ENCODE data around the gene SLIT1.

SLIT1 gene

GRCh38 chr10:97062456-97062855 lies 123.3 kb downstream of the SLIT1 start:
- no peaks in the 10 kb centered on the region for H3K9me3 ChIP-seq (ENCODE audit: insufficient read depth, low read length)
- H4K20me1 ChIP-seq (ENCODE audit: low read depth, low read length), result no peaks in the 10 kb centered on the region
- H3K36me3 ChIP-seq (ENCODE audit: low read length), result no peaks in the 10 kb centered on the region
- H2AFZ ChIP-seq (ENCODE audit: low read depth, low read length, severe bottlenecking), result no peak overlapping the region
- H3K4me2 ChIP-seq (ENCODE audit: low read depth, low read length, poor library complexity, severe bottlenecking), result no peak overlapping the region
- no peaks in the 10 kb centered on the region for H3K27me3 ChIP-seq (ENCODE audit: low read length)
- TF ChIP-seq CTCF (IDR thresholded peaks at IDR 0.05; ENCODE audit: insufficient read depth, low read length, poor library complexity, severe bottlenecking), result no peak
- TF ChIP-seq EZH2phosphoT487 (conservative IDR thresholded peaks at IDR 0.05; ENCODE audit: low read length), result no peak
- H3K4me3 ChIP-seq (ENCODE audit: insufficient read depth, low read length, poor library complexity, severe bottlenecking), result no peak overlapping the region
- H3K27ac ChIP-seq (ENCODE audit: low read depth, low read length), result no peak overlapping the region
- H3K9me2 ChIP-seq (replicated peaks; ENCODE audit: insufficient read depth, low read length), result no peaks in the 10 kb centered on the region
- H3K79me2 ChIP-seq (ENCODE audit: insufficient read depth, low read length), result no peaks in the 10 kb centered on the region
- H3F3A ChIP-seq (ENCODE audit: insufficient read depth), result no peaks in the 10 kb centered on the region
- H3K9ac ChIP-seq (ENCODE audit: low read length), result no peak overlapping the region

GRCh38 chr10:97062046-97062445 lies 123.7 kb downstream of the SLIT1 start:
- H4K20me1 ChIP-seq (ENCODE audit: low read depth, low read length), result no peaks in the 10 kb centered on the region
- no peaks in the 10 kb centered on the region for H3F3A ChIP-seq (ENCODE audit: insufficient read depth)
- no peaks in the 10 kb centered on the region for H3K79me2 ChIP-seq (ENCODE audit: insufficient read depth, low read length)
- H3K9me2 ChIP-seq (replicated peaks; ENCODE audit: insufficient read depth, low read length), result no peaks in the 10 kb centered on the region
- H3K9me3 ChIP-seq (ENCODE audit: insufficient read depth, low read length), result no peaks in the 10 kb centered on the region
- no peaks in the 10 kb centered on the region for H3K36me3 ChIP-seq (ENCODE audit: low read length)
- H3K9ac ChIP-seq (ENCODE audit: low read length), result no peak overlapping the region
- no peak overlapping the region for H3K4me3 ChIP-seq (ENCODE audit: insufficient read depth, low read length, poor library complexity, severe bottlenecking)
- H3K27me3 ChIP-seq (ENCODE audit: low read length), result no peaks in the 10 kb centered on the region
- no peak overlapping the region for H2AFZ ChIP-seq (ENCODE audit: low read depth, low read length, severe bottlenecking)
- TF ChIP-seq EZH2phosphoT487 (conservative IDR thresholded peaks at IDR 0.05; ENCODE audit: low read length) (no peak), CTCF (IDR thresholded peaks at IDR 0.05; ENCODE audit: insufficient read depth, low read length, poor library complexity, severe bottlenecking) (no peak)
- no peak overlapping the region for H3K4me2 ChIP-seq (ENCODE audit: low read depth, low read length, poor library complexity, severe bottlenecking)
- H3K27ac ChIP-seq (ENCODE audit: low read depth, low read length), result no peak overlapping the region

GRCh38 chr10:97061423-97061822 lies 124.3 kb downstream of the SLIT1 start:
- no peak overlapping the region for H3K27ac ChIP-seq (ENCODE audit: low read depth, low read length)
- H3K9ac ChIP-seq (ENCODE audit: low read length), result no peak overlapping the region
- no peak overlapping the region for H3K4me3 ChIP-seq (ENCODE audit: insufficient read depth, low read length, poor library complexity, severe bottlenecking)
- H3K4me2 ChIP-seq (ENCODE audit: low read depth, low read length, poor library complexity, severe bottlenecking), result no peak overlapping the region
- H3K9me2 ChIP-seq (replicated peaks; ENCODE audit: insufficient read depth, low read length), result no peaks in the 10 kb centered on the region
- no peaks in the 10 kb centered on the region for H3K79me2 ChIP-seq (ENCODE audit: insufficient read depth, low read length)
- H2AFZ ChIP-seq (ENCODE audit: low read depth, low read length, severe bottlenecking), result no peak overlapping the region
- H3K9me3 ChIP-seq (ENCODE audit: insufficient read depth, low read length), result no peaks in the 10 kb centered on the region
- TF ChIP-seq EZH2phosphoT487 (conservative IDR thresholded peaks at IDR 0.05; ENCODE audit: low read length) (no peak), CTCF (IDR thresholded peaks at IDR 0.05; ENCODE audit: insufficient read depth, low read length, poor library complexity, severe bottlenecking) (no peak)
- H3F3A ChIP-seq (ENCODE audit: insufficient read depth), result no peaks in the 10 kb centered on the region
- no peaks in the 10 kb centered on the region for H3K36me3 ChIP-seq (ENCODE audit: low read length)
- H3K27me3 ChIP-seq (ENCODE audit: low read length), result no peaks in the 10 kb centered on the region
- no peaks in the 10 kb centered on the region for H4K20me1 ChIP-seq (ENCODE audit: low read depth, low read length)

All from SU-DHL-6 (cell line).